ENCODE measurements around the gene HNRNPAB.
"Not testable (repeated sequence)": the region's sequence is repeated elsewhere in the genome, so short reads cannot be mapped to it uniquely, and the experiment has no call there.

HNRNPAB gene

GRCh38 chr5:178247481-178248456 lies 43.4 kb downstream of the HNRNPAB start:
- no peak for DNase-seq

GRCh38 chr5:178248750-178249149 lies 44.4 kb downstream of the HNRNPAB start:
- no peak for DNase-seq

- DNase-seq = no peak
Measured at GRCh38 chr5:178249191-178249989, 45.1 kb downstream of the HNRNPAB start.

GRCh38 chr5:178250263-178250662 lies 45.9 kb downstream of the HNRNPAB start:
- no peak for DNase-seq

GRCh38 chr5:178252258-178252657 lies 47.9 kb downstream of the HNRNPAB start:
- no peak for DNase-seq

GRCh38 chr5:178253632-178254031 lies 49.3 kb downstream of the HNRNPAB start:
- DNase-seq = not testable (repeated sequence)

- no peak for DNase-seq
Measured at GRCh38 chr5:178256746-178257145, 52.4 kb downstream of the HNRNPAB start.

GRCh38 chr5:178257650-178258049 lies 53.3 kb downstream of the HNRNPAB start:
- DNase-seq = no peak

GRCh38 chr5:178259623-178260536 lies 55.5 kb downstream of the HNRNPAB start:
- no peak for DNase-seq

Measured in AML-193 (cell line).